Activated CD4-positive, alpha-beta T cell treated with anti-CD3 and anti-CD28 coated beads, Interleukin-2, amount 50 U/mL, for 16 hours (primary cell): ENCODE measurements around the gene THAP4.
"Not testable (repeated sequence)": the region's sequence is repeated elsewhere in the genome, so short reads cannot be mapped to it uniquely, and the experiment has no call there.

Source experiments
- DNase-seq: peaks from one replicate; pipeline ENCODE4 v3.0.0-alpha.2; 2020

Gene THAP4

GRCh38 chr2:241577413-241578122 lies 59.4 kb downstream of the THAP4 start:
- no peak for DNase-seq

- no peak for DNase-seq
These were observed 60.7 kb downstream of the THAP4 start for GRCh38 chr2:241576293-241576654.

- DNase-seq: no peak
These were observed 61.2 kb downstream of the THAP4 start for GRCh38 chr2:241575624-241576292.

- no peak for DNase-seq
These were observed 61.9 kb downstream of the THAP4 start for GRCh38 chr2:241574911-241575623.

DNA sequence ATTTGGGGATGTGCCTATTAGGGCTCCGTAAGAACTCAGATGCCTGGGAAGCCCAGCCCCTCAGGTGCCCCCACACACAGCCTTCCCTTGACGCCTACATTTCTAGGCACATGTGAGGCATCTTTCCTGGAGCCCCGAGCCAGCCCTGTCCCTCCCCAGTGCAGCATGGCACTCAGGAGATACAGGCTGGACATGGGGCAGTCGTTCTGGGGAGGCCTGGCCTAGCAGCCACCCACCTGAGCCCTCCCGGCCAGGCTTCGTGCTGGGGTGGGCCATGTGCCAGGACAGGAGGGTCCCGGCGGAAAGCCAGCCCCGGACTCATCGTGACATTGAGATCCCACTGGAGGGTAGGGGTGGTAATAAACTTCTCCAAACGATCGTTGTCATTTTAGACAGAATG lies 63.2 kb downstream of the THAP4 start:
- no peak for DNase-seq

- not testable (repeated sequence) for DNase-seq
These were observed 63.9 kb downstream of the THAP4 start for GRCh38 chr2:241572915-241573651.

GRCh38 chr2:241571821-241572620 lies 64.9 kb downstream of the THAP4 start:
- DNase-seq: no peak

GRCh38 chr2:241570961-241571581 lies 65.9 kb downstream of the THAP4 start:
- DNase-seq: no peak

DNA sequence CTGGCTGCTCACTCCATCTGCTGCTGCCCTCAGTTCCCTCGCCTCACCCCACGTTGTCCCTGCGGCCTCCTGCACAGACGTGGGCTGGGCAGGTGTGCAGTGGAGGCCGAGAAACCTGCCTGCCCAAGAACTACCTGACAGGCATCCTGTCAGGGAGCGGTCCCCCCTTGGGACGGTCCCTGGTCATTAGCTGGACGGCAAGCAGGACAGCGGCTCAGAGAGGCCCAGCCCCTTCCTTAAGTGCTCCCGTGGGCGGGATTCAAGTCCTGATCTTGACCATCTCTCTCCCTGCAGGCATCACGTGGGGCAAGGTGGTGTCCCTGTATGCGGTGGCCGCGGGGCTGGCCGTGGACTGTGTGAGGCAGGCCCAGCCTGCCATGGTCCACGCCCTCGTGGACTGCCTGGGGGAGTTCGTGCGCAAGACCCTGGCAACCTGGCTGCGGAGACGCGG lies 67.1 kb downstream of the THAP4 start:
- DNase-seq: no peak

DNA sequence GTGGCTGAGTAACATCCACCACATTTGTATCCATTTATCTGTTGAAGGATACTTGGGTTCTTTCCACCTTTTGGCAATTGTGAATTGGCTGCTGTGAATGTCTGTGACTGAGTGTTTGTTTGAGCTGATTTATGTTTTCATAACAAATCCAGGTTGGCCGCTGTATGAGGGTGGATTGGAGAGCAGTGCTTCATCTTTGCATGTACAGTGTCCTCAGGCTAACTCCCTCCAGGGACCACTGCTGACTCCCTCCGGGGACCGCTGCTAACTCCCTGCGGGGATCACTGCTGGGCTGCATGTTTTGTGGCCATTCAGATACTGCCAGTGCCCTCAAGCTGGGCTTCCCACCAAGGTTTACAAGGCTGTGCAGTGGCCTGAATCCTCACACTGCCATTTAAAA lies 68.2 kb downstream of the THAP4 start:
- no peak for DNase-seq

- no peak for DNase-seq
These were observed 69.2 kb downstream of the THAP4 start for GRCh38 chr2:241567776-241568175.

GRCh38 chr2:241567266-241567665 lies 69.7 kb downstream of the THAP4 start:
- not testable (repeated sequence) for DNase-seq

GRCh38 chr2:241566468-241566867 lies 70.5 kb downstream of the THAP4 start:
- no peak for DNase-seq

DNA sequence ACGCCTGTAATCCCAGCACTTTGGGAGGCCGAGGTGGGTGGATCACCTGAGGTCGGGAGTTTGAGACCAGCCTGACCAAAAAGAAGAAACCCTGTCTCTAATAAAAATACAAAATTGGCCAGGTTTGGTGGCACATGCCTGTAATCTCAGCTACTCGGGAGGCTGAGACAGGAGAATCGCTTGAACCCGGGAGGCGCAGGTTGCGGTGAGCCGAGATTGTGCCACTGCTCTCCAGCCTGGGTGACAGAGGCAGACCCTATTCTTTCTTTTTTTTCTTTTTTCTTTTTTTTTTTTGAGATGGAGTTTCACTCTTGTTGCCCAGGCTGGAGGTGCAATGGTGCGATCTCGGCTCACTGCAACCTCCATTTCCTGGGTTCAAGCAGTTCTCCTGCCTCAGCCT lies 70.9 kb downstream of the THAP4 start:
- DNase-seq: not testable (repeated sequence)

- no peak for DNase-seq
These were observed 71.5 kb downstream of the THAP4 start for GRCh38 chr2:241565411-241565810.

DNA sequence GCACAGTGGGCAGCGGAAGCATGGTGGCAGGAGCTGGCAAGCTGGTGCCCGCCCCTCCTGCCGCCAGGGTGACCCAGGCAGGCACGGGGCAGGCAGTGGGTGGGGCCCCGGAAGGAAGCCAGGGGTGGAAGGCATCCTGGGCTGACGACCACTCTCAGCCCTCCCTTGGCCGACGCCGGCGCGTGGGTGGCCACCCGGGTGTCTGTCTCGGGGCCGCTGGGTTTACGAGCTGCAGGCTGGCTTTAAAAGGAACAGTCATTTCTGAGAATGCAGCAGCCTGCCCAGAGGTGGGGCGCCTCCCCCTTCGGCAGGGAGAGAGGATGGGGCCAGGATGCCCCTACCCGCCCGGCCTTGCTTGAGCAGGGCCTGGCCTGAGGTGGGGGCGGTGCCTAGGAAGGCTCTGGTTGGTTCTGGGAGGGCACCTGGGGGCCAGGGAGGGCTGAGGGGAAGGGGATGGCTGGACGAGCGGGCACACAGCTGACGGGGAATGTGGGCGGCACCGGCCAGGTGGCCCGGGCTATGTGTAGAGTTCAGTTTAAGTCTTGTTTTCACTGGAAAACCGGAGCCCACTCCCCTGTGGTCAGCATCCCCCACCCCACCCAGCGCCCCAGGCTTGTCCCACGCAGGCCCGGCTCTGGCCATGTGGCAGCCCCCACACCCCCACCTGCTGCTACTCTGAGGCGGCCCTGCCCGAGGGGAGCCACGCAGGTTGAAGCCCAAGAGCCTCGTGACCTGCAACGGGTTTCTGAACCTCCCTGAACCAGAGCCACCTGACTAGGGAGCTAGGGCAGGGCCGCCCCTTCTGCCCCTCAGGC lies 72.2 kb downstream of the THAP4 start:
- no peak for DNase-seq

GRCh38 chr2:241563981-241564595 lies 72.9 kb downstream of the THAP4 start:
- DNase-seq: no peak

DNA sequence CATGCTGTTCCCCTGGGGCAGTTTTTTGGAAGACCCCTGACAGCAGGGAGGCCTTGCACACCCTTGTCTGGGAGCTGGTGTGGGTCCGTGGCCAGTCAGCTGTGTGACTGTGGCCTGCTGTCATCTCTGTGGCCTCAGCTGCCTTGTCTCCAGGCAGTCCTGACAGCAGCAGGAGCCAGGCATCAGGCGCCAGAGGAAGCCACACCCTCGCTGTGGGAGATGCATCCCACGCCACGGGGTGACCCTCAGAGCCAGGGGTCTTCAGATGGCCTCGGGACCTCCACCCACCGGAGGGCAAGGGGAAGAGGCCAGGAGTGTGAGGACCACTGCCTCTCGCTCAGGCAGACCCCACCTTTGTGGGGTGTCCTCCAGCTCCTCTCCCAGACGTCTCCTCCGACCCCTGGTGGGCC lies 73.4 kb downstream of the THAP4 start:
- no peak for DNase-seq

DNA sequence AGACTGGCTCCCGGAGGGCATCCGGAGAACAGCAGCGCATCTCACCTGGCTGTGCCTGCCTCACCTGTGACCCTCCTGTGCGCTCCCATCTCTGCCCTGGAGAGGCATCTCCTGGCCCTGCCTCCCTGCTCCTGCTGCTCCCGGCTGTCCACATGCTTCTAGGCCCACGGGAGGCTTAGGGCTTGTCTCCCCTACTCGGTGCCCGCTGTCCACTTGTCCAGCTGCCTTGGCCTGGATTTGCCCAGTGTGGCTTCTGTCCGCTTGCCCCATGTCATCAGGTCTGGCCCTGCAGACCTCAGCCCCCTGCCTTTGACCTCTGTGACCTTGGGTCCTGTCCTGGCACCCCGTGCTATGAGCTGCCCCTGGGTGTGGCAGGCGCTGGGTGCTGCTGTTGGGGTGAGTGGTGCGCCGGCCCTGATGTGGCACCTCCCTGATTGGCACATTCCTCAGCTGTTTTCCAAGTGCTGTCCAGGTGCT lies 73.9 kb downstream of the THAP4 start:
- DNase-seq: no peak

DNA sequence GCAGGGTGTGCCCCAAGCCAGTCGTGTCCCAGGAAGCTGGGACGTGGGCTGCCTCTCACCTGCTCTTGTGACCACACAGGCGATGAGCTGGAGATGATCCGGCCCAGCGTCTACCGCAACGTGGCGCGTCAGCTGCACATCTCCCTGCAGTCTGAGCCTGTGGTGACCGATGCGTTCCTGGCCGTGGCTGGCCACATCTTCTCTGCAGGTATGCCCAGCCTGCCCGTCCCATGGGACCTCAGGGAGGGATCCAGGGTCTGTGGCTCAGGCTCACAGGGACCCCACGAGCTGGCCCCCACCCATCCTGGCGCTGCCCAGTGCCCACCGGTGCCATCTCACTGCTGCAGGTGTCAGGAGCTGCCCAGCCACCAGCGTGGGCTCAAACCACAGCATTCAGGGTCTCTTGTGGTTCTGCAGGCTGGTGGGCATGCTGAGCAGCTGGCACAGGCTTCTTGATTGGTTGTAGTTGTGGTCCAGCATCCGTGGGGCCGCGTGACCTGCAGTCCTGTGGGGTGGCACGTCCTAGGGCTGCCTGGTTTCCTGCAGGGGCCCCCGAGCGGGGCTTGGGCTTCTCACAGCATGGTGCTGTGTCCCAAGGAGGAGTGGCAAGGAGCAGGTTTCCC lies 74.6 kb downstream of the THAP4 start:
- no peak for DNase-seq
